IMR-90 (cell line): Measurements from ENCODE around the gene MICALL2. TPM values are rescaled to one million over a fixed set of nuclear protein-coding genes. Genes with fewer than 3 reads are reported as not detected.

Experiments
- ATAC-seq: fragments of 200-7000 bp; cut with Tn5 transposase; 2 replicates; pipeline ENCODE4 v1.9.1; 2020; ENCODE audit warnings: low read depth, mild to moderate bottlenecking, moderate library complexity
- BruUV-seq: library from RNA; stranded (reverse); fragments of 400-500 nt; replicated peaks from 2 replicates; lab custom pipeline; 2021; lab: Mats Ljungman, UMichigan
- CTCF ChIA-PET: fragments of 300-600 bp; formaldehyde crosslinking; extraction: SDS; loops from one replicate; lab custom pipeline; 2021; ENCODE audit warnings: antibody characterized with exemption; lab: Yijun Ruan, JAX
- POLR2A ChIA-PET: fragments of 300-600 bp; sonication (Branson Sonifier 250); formaldehyde crosslinking; loops from one replicate; lab custom pipeline; 2022; ENCODE audit warnings: antibody characterized with exemption; ENCODE audit not compliant: unreplicated experiment; lab: Charles Lee
- DNase-seq: peaks from one replicate; pipeline ENCODE4 v3.0.0; 2013
- H2AFZ ChIP-seq: replicated peaks from 2 replicates; pipeline ENCODE3; 2013; ENCODE audit warnings: low read length, mild to moderate bottlenecking; ENCODE audit not compliant: poor library complexity
- H2AK5ac ChIP-seq: 2 replicates; pipeline ENCODE4 v1.6.1; 2013; ENCODE audit warnings: low read depth, low read length, inconsistent platforms
- H2AK9ac ChIP-seq: replicated peaks from 2 replicates; pipeline ENCODE3; 2013; ENCODE audit warnings: mild to moderate bottlenecking, low read depth, low read length, moderate library complexity; ENCODE audit not compliant: poor library complexity
- H2BK120ac ChIP-seq: 2 replicates; pipeline ENCODE4 v1.6.1; 2013; ENCODE audit warnings: low read depth, low read length, inconsistent platforms
- H2BK15ac ChIP-seq: 3 replicates; pipeline ENCODE4 v1.6.1; 2013; ENCODE audit warnings: low read depth, low read length, inconsistent platforms
- H2BK20ac ChIP-seq: 2 replicates; pipeline ENCODE4 v1.6.1; 2013; ENCODE audit warnings: low read depth, mild to moderate bottlenecking, inconsistent platforms, low read length, moderate library complexity
- H2BK5ac ChIP-seq: 2 replicates; pipeline ENCODE4 v1.6.1; 2013; ENCODE audit warnings: mild to moderate bottlenecking, low read depth, low read length, inconsistent platforms; ENCODE audit not compliant: poor library complexity, severe bottlenecking
- H3K14ac ChIP-seq: replicated peaks from 2 replicates; pipeline ENCODE4 v1.6.1; 2013; ENCODE audit warnings: low read depth, low read length, inconsistent platforms
- H3K18ac ChIP-seq: 2 replicates; pipeline ENCODE4 v1.6.1; 2013; ENCODE audit warnings: low read depth, low read length, control low read depth
- H3K23ac ChIP-seq: 2 replicates; pipeline ENCODE4 v1.6.1; 2013; ENCODE audit warnings: low read depth, low read length, inconsistent platforms
- H3K27ac ChIP-seq: 2 replicates; pipeline ENCODE4 v1.5.1; 2013; ENCODE audit warnings: mild to moderate bottlenecking, control low read depth, low read length; ENCODE audit not compliant: insufficient read depth
- H3K27me3 ChIP-seq: 2 replicates; pipeline ENCODE4 v1.6.1; 2013; ENCODE audit warnings: low read length; ENCODE audit not compliant: control insufficient read depth, insufficient read depth
- H3K36me3 ChIP-seq: 2 replicates; pipeline ENCODE4 v1.6.1; 2013; ENCODE audit warnings: low read length, mixed read lengths; ENCODE audit not compliant: control insufficient read depth, insufficient read depth
- H3K4ac ChIP-seq: 2 replicates; pipeline ENCODE4 v1.6.1; 2013; ENCODE audit warnings: low read depth, low read length, inconsistent platforms
- H3K4me1 ChIP-seq: 2 replicates; pipeline ENCODE4 v1.6.1; 2013; ENCODE audit warnings: low read length, mixed read lengths; ENCODE audit not compliant: control insufficient read depth, insufficient read depth
- H3K4me2 ChIP-seq: 2 replicates; pipeline ENCODE4 v1.6.1; 2013; ENCODE audit warnings: low read depth, mild to moderate bottlenecking, control low read depth, low read length, moderate library complexity
- H3K4me3 ChIP-seq: 2 replicates; pipeline ENCODE4 v1.5.1; 2013; ENCODE audit warnings: low read depth, mild to moderate bottlenecking, control low read depth, low read length, moderate library complexity; ENCODE audit not compliant: insufficient read depth
- H3K56ac ChIP-seq: 2 replicates; pipeline ENCODE4 v1.6.1; 2013; ENCODE audit warnings: low read length, inconsistent platforms; ENCODE audit not compliant: insufficient read depth; ENCODE audit errors: extremely low read depth
- H3K79me1 ChIP-seq, 2 experiments: 2 replicates each; pipeline ENCODE4 v1.6.1; 2013; ENCODE audit warnings: low read length in 2 of 2, inconsistent platforms in 1 of 2, low read depth in 1 of 2
- H3K9ac ChIP-seq: 2 replicates; pipeline ENCODE4 v1.6.1; 2013; ENCODE audit warnings: low read depth, low read length, control low read depth
- H3K9me1 ChIP-seq: 2 replicates; pipeline ENCODE4 v1.6.1; 2013; ENCODE audit warnings: low read length, inconsistent platforms; ENCODE audit not compliant: insufficient read depth
- H3K9me3 ChIP-seq: 2 replicates; pipeline ENCODE4 v1.6.1; 2013; ENCODE audit warnings: low read length; ENCODE audit not compliant: control insufficient read depth, insufficient read depth
- H4K20me1 ChIP-seq: 2 replicates; pipeline ENCODE4 v1.6.1; 2013; ENCODE audit warnings: low read length, inconsistent platforms; ENCODE audit not compliant: insufficient read depth
- H4K5ac ChIP-seq: 2 replicates; pipeline ENCODE4 v1.6.1; 2013; ENCODE audit warnings: mild to moderate bottlenecking, low read depth, low read length, control low read depth
- H4K8ac ChIP-seq, 2 experiments: 2 replicates each; pipeline ENCODE4 v1.6.1; 2013; ENCODE audit warnings: low read depth in 2 of 2, low read length in 2 of 2, control low read depth in 1 of 2, inconsistent platforms in 1 of 2
- H4K91ac ChIP-seq: 2 replicates; pipeline ENCODE4 v1.6.1; 2013; ENCODE audit warnings: low read depth, low read length, inconsistent platforms; ENCODE audit not compliant: insufficient read depth
- BHLHE40 ChIP-seq: fragments of 150-350 bp; IDR thresholded peaks from 2 replicates; pipeline ENCODE4 v1.6.1; 2016; ENCODE audit warnings: mild to moderate bottlenecking, low read depth, low read length
- CEBPB ChIP-seq: IDR thresholded peaks from 2 replicates; pipeline ENCODE4 v1.6.1; 2012; ENCODE audit warnings: low read depth, low read length, improper control_type of control experiment
- CHD1 ChIP-seq: IDR thresholded peaks from 2 replicates; pipeline ENCODE4 v1.6.1; 2012; ENCODE audit warnings: low read depth, low read length, improper control_type of control experiment
- CTCF ChIP-seq: conservative IDR thresholded peaks from 2 replicates; pipeline ENCODE4 v1.5.1; 2012; ENCODE audit warnings: mild to moderate bottlenecking, low read depth, low read length, improper control_type of control experiment
- FOS ChIP-seq: fragments of 150-350 bp; IDR thresholded peaks from 2 replicates; pipeline ENCODE4 v1.6.1; 2016; ENCODE audit warnings: low read depth, low read length
- MAFK ChIP-seq: IDR thresholded peaks from 2 replicates; pipeline ENCODE4 v1.6.1; 2012; ENCODE audit warnings: low read depth, low read length, improper control_type of control experiment
- MAZ ChIP-seq: IDR thresholded peaks from 2 replicates; pipeline ENCODE4 v1.6.1; 2012; ENCODE audit warnings: low read depth, mild to moderate bottlenecking, low read length, improper control_type of control experiment, moderate library complexity, borderline replicate concordance
- NFE2L2 ChIP-seq: fragments of 150-350 bp; IDR thresholded peaks from 2 replicates; pipeline ENCODE4 v1.6.1; 2016; ENCODE audit warnings: low read depth, mild to moderate bottlenecking, low read length
- RAD21 ChIP-seq: IDR thresholded peaks from 2 replicates; pipeline ENCODE4 v1.6.1; 2012; ENCODE audit warnings: low read length, improper control_type of control experiment
- RCOR1 ChIP-seq: IDR thresholded peaks from 2 replicates; pipeline ENCODE4 v1.6.1; 2012; ENCODE audit warnings: mild to moderate bottlenecking, low read length, improper control_type of control experiment; ENCODE audit not compliant: insufficient replicate concordance
- RFX5 ChIP-seq: IDR thresholded peaks from 2 replicates; pipeline ENCODE4 v1.8.0; 2012; ENCODE audit warnings: low read depth, mild to moderate bottlenecking, low read length, moderate library complexity
- SMC3 ChIP-seq: fragments of 150-350 bp; IDR thresholded peaks from 2 replicates; pipeline ENCODE4 v1.6.1; 2016; ENCODE audit warnings: low read depth, mild to moderate bottlenecking, antibody characterized with exemption, low read length, moderate library complexity
- USF2 ChIP-seq: fragments of 150-350 bp; IDR thresholded peaks from 2 replicates; pipeline ENCODE4 v1.6.1; 2017; ENCODE audit warnings: mild to moderate bottlenecking, antibody characterized with exemption, low read length, low read depth
- WGBS, 2 experiments: methylation state at CpG; one replicate each; pipeline versions ENCODE4 v1.1.5 to v1.1.7; 2013; ENCODE audit warnings: missing lambda C conversion rate in 2 of 2; ENCODE audit not compliant: insufficient read length in 1 of 2; ENCODE audit errors: extremely low coverage in 2 of 2; 5-methylcytosine and 5-hydroxymethylcytosine counted together
- dilution Hi-C: fragments of 300-500 bp; cut with HindIII; formaldehyde crosslinking; loops from one replicate; pipeline ENCODE4 v1.14.3; 2018; ENCODE audit warnings: low sequenced_read_pairs; ENCODE audit not compliant: unreplicated experiment
- in situ Hi-C: fragments of 300-500 bp; cut with MboI; formaldehyde crosslinking; loops from 3 replicates; pipeline ENCODE4 v1.14.3; 2019; ENCODE audit warnings: low sequenced_read_pairs, inconsistent platforms, mixed read lengths
- intact Hi-C: fragments of 100-400 bp; cut with micrococcal nuclease; formaldehyde crosslinking; loops from 2 replicates; pipeline ENCODE4 v1.10.0; 2022
- polyA plus RNA-seq, 3 experiments: library from polyadenylated mRNA; depleted of rRNA; stranded (reverse); fragments of >200 nt; gene quantifications; 2 replicates each; pipeline ENCODE4 v1.2.3, GENCODE V29; 2012; ENCODE audit warnings: low replicate concordance in 1 of 3
- total RNA-seq: library from RNA; depleted of rRNA; stranded (reverse); fragments of >200 nt; gene quantifications from 2 replicates; pipeline ENCODE4 v1.2.3, GENCODE V29; 2012

The MICALL2 gene
- total and polyA plus RNA-seq, 2 of the 4 experiments (the other 2 are of a cell fraction), result 6.6 to 34.1 TPM

GRCh38 chr7:1436608-1437007 lies 22.7 kb downstream of the MICALL2 start:
- intact Hi-C loops, result no loop called here
- H3K56ac ChIP-seq, result no peak overlapping the region

More at GRCh38 chr7:1436608-1437007, 22.7 kb downstream of the MICALL2 start:
- Histone ChIP-seq H4K91ac (no peak overlapping the region), H3K4me1 (no peaks in the 10 kb centered on the region), H4K5ac (no peak overlapping the region), H2BK15ac (no peak overlapping the region), H2AFZ (no peak overlapping the region), H3K14ac (no peak overlapping the region), H3K9me3 (no peaks in the 10 kb centered on the region), H4K8ac (no peak overlapping the region), H3K79me1 (no peaks in the 10 kb centered on the region), H3K4ac (no peak overlapping the region), H3K27me3 (no peaks in the 10 kb centered on the region), H3K4me2 (no peak overlapping the region), H2BK5ac (no peak overlapping the region), H2BK120ac (no peak overlapping the region), H3K18ac (no peak overlapping the region), H3K36me3 (peaks cover 49% of the 10 kb centered on the region), H3K9me1 (peaks cover 7% of the 10 kb centered on the region), H3K27ac (no peak overlapping the region), H2BK20ac (no peak overlapping the region), H4K20me1 (peaks cover 18% of the 10 kb centered on the region), H3K4me3 (no peak overlapping the region), H2AK9ac (no peak overlapping the region), H3K9ac (no peak overlapping the region), H3K23ac (no peak overlapping the region), H2AK5ac (no peak overlapping the region)
- dilution Hi-C loops, result no loop called here
- ChIA-PET CTCF (interaction anchor here (0.7 kb wide), 1 partner anchor 180 kb away, joined by 3 read pairs; no protein-coding TSS in a partner anchor), POLR2A (no interaction called here)
- WGBS, 2 experiments, result 93% methylated on average over 14 of the region's 20 CpGs; no CpG with 5 or more reads in 1 of the 2 experiments
- no TSS peak for BruUV-seq
- in situ Hi-C loops, result no loop called here
- DNase-seq (no peak), ATAC-seq (no peak)
- TF ChIP-seq BHLHE40, result no peak
- TF ChIP-seq MAZ, result no peak
- TF ChIP-seq MAFK, result no peak
- TF ChIP-seq FOS, result no peak
- no peak for TF ChIP-seq SMC3
- TF ChIP-seq RAD21, result no peak
- TF ChIP-seq RCOR1, result no peak
- no peak for TF ChIP-seq NFE2L2
- no peak for TF ChIP-seq RFX5
- no peak for TF ChIP-seq CTCF
- TF ChIP-seq CHD1, result no peak
- TF ChIP-seq CEBPB, result no peak
- TF ChIP-seq USF2, result no peak
